CD4-positive, alpha-beta T cell treated with Interleukin-17A for 1 hour (primary cell): ENCODE data around the gene COL4A1.

Source experiments
- DNase-seq: peaks from one replicate; pipeline ENCODE4 v3.0.0-alpha.2; 2020

COL4A1 gene

GRCh38 chr13:110291286-110291685 is 15.7 kb downstream of the COL4A1 start:
- no peak for DNase-seq

GRCh38 chr13:110290826-110291225 is 16.1 kb downstream of the COL4A1 start:
- DNase-seq = no peak

GRCh38 chr13:110290153-110290552 is 16.8 kb downstream of the COL4A1 start:
- no peak for DNase-seq

DNA sequence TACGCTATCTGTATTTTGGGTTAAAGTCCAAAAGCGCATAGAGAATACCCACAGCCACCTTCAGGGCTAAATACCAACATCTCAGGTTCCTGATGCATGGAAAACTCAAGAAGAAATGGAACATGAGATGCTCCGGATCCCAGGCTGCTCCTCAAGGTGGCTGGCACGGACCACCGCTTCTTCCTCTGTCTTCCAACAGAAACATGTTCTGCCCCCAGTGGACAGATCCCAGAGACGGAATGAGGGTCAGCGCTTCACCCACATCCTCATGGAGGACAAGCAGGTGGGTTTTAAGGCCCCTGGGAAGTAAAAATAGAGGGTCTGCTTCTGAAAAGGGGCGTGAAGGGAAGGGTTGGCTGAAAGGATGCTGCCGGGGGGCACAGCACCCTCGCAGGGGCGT is 17.3 kb downstream of the COL4A1 start:
- no peak for DNase-seq

- no peak for DNase-seq
These were observed 17.8 kb downstream of the COL4A1 start for GRCh38 chr13:110289174-110289573.

DNA sequence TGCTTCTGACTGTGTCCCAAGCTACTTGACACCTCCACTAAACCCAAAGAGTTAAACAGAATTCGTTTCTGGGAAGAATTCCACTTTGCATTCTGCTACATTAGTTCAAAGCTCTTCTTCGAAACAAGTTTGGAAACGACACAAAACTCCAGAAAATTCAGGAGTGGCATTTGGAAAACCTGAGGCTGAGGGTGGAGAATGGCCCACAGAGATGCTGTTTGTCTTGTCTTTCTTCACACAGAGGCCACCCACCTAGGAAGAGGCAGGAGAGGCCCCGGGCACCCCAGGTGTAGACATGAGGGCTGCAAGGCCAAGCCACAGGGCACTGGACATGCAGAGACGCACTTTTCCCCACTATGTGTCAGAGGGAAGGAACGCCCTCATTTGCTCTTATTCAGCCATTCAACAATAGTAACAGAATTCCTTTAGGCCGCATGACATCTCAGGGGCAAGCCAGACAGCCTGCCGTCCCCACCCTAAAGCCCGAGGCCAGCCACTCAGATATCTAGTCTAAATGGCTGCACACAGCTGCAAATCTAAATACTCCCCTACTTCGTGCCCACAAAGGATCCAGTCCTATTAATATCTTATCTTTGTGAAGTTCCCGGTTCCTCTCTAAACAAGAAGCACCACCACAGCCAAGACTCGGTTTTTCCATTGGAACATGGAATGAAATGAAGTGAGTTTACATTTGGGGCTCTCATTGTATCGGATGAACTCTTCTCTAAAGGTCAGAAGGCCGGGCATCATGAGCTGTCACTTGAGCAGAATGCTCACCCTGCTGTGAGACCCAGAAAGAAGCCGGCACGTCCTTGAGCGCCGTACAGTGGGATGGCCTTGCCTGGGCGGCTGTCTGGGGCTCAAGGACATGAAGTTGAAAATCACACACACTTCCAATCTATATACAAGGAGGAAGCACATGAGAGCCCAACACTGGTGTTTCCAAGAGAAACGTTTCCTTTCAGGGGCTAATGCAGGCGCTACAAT is 19.8 kb downstream of the COL4A1 start:
- DNase-seq = no peak

GRCh38 chr13:110285991-110286832 is 20.7 kb downstream of the COL4A1 start:
- no peak for DNase-seq

DNA sequence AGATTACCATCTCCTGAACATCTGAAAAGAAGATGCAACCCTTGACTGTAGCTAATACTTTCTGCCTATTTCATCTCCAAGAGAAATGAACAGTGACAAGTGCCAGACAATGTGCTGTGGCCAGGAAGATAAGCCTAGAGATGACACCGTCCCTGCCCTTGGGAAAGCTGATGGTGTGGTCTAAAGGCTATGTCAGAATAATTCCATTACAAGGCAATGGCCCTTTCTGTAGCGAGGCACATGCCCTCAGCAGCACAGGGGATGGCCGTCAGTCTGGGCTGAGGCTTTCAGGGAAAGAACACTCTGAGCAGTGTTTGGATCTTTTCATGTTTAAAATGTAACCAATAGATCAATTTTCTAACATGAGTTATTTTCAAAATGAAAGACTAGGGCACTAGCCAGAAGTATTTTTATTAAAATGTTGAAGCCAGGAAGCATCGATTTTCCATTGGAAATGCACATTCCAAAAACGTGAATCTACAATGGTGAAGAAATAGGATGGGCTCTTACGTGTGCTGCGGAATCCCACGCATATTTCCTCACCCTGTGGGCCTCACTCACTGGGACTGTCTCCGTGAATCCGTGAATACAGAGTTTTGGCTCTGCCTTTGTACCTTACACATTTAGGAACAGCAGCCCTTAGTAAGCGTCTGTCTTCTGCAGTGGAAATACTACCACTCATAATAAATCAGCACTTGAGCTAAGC is 22.0 kb downstream of the COL4A1 start:
- no peak for DNase-seq

- no peak for DNase-seq
These were observed 23.0 kb downstream of the COL4A1 start for GRCh38 chr13:110283736-110284517.

DNA sequence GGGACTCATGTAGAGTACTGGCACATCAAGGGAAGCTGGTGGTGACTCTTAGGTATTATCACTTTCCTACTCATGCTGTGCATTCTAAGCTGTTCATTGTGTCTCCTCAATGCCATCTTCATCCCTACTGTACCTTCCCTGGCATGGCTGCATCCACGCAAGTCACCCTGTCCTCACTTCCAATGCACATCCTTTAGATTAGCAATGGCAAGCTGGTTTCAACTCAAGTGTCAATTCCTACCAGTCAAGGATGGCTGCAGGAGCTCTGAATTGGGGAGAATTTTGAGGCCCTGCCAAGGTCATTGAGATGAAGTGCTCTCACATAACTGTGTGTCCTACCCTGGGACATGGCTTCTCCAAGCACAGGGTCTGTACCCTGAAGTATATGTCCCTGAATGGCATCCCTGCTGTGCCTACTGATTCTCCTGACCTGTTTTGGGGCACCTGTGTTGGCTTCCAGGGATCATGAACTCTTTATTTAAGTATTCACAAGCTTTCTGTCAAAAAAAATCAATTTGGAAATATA is 24.6 kb downstream of the COL4A1 start:
- no peak for DNase-seq

GRCh38 chr13:110281736-110282135 is 25.2 kb downstream of the COL4A1 start:
- no peak for DNase-seq

- DNase-seq = no peak
These were observed 25.8 kb downstream of the COL4A1 start for GRCh38 chr13:110280985-110281688.

DNA sequence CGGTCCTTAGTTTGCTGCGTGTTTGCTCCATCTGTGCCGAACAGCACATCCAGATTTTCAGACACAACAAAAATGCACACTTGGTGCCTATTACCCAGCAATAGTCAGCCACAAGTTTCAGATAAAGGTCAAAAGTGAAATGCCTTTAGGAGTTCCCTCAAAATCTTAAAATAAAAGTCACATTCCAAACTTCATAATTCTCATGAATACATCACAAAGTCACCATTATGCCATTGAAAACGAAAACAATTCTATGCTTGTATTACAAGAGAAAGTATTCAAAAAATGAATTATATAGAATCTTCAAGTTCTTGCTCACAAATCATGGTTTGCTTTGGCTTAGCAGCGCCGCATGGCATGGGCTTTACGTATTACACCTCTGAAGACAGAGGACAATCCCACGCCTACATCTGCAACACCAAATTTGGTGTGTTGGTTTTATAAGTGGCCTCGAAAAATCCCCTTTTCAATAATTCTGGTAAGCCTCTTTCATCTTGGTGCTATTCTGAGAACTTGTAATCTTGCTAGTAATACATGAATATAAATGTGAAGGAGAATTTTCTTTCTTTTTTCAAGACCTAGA is 26.6 kb downstream of the COL4A1 start:
- no peak for DNase-seq

GRCh38 chr13:110279684-110280083 is 27.3 kb downstream of the COL4A1 start:
- DNase-seq = no peak

- DNase-seq = no peak
These were observed 28.1 kb downstream of the COL4A1 start for GRCh38 chr13:110278859-110279258.

DNA sequence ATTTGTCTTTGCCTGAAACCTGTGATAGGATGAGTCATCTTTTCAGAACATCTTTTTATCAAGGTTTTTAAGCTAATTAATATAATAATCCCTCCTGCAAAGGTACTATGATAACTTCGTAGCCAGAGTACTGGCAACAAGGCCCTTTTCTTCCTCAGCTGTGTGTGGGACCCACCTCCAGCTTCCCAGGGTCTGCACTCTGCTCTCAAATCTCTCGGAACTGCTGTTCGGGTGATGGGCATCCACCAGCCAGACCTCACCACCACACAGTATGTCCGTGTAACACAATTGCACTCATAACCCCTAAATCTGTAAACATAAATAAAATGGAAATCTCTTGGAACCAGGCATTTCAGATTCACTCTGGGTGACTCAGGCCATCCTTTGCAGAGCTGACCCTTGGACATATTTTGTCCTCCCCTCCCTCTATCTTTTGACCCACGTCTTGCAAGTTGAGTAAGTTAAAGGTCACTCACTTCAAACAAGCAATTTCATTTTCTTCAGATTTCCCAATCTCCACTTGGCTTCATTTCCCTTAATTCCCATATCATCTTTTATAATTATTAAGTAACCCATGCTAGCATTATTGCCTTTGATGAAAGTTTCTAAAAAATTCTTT is 29.5 kb downstream of the COL4A1 start:
- DNase-seq = no peak

DNA sequence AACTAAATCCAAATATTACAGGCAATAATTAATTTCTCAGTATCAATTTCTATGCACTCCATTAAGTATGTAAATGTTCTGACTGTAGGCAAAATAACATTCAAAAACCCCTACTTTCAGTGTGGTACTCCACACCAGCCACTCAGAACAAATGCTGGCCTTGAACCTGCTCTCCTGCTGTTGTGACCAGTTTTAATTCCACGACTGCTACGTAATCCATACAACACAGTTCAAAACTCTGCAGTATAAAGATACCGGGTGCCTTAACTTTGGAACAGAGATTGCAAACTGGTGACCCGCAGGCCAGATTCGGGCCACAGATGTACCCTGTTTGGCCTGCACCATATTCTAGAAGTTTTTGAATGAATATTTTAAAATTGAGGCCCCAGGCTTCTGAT is 30.4 kb downstream of the COL4A1 start:
- no peak for DNase-seq

DNA sequence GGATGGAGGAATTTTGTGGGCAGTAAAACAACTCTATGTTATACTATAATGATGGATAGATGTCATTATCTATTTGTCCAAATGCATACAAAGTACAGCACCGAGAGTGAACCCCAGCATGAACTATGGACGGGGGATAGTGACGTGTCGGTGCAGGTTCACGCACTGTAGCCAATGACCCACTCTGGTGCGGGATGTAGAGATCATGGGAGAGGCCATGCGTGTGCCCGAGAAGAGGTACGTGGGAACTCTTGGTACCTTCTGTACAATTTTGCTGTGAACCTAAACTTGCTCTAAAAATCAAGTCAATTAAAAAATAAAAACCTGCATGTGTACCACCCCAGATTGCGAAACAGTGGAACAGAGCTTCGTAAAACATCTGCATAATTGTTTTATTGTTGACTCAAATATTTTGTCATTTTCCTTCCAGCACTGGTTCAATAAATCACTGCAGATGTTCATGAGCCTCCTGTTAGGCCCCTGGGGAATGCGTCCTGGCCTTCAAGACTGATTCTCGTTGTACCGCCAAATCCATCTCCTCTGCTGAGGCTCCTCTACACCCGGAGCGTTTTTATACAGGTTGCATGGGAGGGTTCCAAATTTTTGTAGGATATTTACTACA is 30.9 kb downstream of the COL4A1 start:
- DNase-seq = no peak

- DNase-seq = no peak
These were observed 32.3 kb downstream of the COL4A1 start for GRCh38 chr13:110274687-110275086.

DNA sequence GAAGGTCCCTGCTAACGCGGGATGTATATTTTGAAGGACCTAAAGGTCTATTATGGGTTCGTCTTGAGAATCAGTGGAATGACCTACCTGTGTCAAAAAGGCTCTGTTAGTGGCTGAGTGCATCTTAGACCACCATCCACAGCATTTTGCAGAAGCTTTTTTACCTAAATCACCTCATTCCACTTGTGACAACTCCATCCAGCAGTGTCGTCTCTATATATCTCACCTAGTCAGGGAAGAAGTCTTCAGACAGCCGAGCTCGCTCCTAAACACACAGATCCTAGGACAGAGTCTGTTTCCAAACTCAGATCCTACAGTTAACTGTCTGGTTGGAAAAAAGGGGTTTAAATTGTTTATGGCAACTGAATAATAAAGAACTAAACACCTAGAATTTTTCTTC is 33.7 kb downstream of the COL4A1 start:
- DNase-seq = no peak
